ENCODE results near the gene NOL9.

DNA sequence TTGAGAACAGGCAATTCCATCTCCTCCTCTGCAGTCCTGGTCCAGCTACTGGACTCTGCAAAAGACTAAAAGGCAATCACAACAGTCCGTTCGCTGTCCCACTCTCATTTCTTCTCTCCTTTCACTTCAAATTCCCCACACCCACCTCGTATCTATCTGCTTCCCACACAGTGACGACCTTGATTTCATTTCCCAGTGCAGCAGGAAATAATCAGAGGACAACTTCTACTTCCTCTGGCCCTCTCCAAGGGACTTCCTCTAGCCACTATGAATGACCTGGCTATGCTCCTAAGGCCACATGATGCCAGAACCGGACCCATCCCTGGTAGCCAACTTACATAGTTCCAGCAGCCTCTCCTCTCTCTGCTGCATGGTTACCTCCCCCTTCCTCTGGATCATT lies 8.0 kb downstream of the NOL9 start:
- no peak for TF ChIP-seq SMC3 (IDR thresholded peaks at IDR 0.05; ENCODE audit: borderline replicate concordance, low read length)
- no peak for TF ChIP-seq SIN3A (IDR thresholded peaks at IDR 0.05; ENCODE audit: low read depth, low read length)
- no peak for TF ChIP-seq SP1 (IDR thresholded peaks at IDR 0.05; ENCODE audit: low read depth, low read length)
- no peak for TF ChIP-seq ZNF207 (IDR thresholded peaks at IDR 0.05; ENCODE audit: borderline replicate concordance)
- TF ChIP-seq NFIC (IDR thresholded peaks at IDR 0.05; ENCODE audit: low read depth, low read length): no peak
- TF ChIP-seq FOS (IDR thresholded peaks at IDR 0.05; ENCODE audit: borderline replicate concordance, extremely low read depth, insufficient read length): no peak
